Measurements from ENCODE around the gene DEDD2.

GRCh38 chr19:42206871-42207755, 10.4 kb downstream of the DEDD2 start:
- no peak for TF ChIP-seq POLR2AphosphoS5 (IDR thresholded peaks at IDR 0.05)
- TF ChIP-seq CTCF (IDR thresholded peaks at IDR 0.05), result no peak
- TF ChIP-seq POLR2A (IDR thresholded peaks at IDR 0.05), result no peak
- no peak for TF ChIP-seq EP300 (IDR thresholded peaks at IDR 0.05)
